ENCODE results near the gene NAA10. TPM values are rescaled to one million over a fixed set of nuclear protein-coding genes. Genes with fewer than 3 reads are reported as not detected.

NAA10 gene
- total RNA-seq, 4 donors from 2014 or later, result 29.9 to 57.2 (median 47.4) TPM

- Histone ChIP-seq H3K36me3 (no peaks in the 10 kb centered on the region), H3K4me1 (peaks cover 0 to 7% (median 3%) of the 10 kb centered on the region in 4 donors), H3K9me3 (no peaks in the 10 kb centered on the region), H3K27me3 (no peaks in the 10 kb centered on the region), H3K4me3 (no peak overlapping the region), H3K27ac (no peak overlapping the region)
- no peak for TF ChIP-seq POLR2A (IDR thresholded peaks at IDR 0.05)
- TF ChIP-seq EP300 (IDR thresholded peaks at IDR 0.05; ENCODE audit: low read depth), result no peak
- no peak for TF ChIP-seq POLR2AphosphoS5 (IDR thresholded peaks at IDR 0.05)
- TF ChIP-seq CTCF (IDR thresholded peaks at IDR 0.05), result no peak
- no peak for DNase-seq
- in situ Hi-C loops (cut with MboI; ENCODE audit: low pct_ligation_motif_present in 1 of 4, low pct_unique_long_range_greater_than_20kb in 1 of 4, low sequenced_read_pairs in 3 of 4) (no loop called here), intact Hi-C loops (cut with DNase I; ENCODE audit: low total_unique reads) (loop anchor here (5.0 kb wide), 1 partner anchor 1021 kb away; no protein-coding TSS in a partner anchor)
Measured at GRCh38 chrX:153897899-153898298, 36.9 kb downstream of the NAA10 start.

GRCh38 chrX:153889123-153889522 lies 45.7 kb downstream of the NAA10 start:
- in situ Hi-C loops (cut with MboI; ENCODE audit: low pct_ligation_motif_present in 1 of 4, low pct_unique_long_range_greater_than_20kb in 1 of 4, low sequenced_read_pairs in 3 of 4) (no loop called here), intact Hi-C loops (cut with DNase I; ENCODE audit: low total_unique reads) (no loop called here)
- 86% methylated on average over 6 of the region's 6 CpGs; no CpG with 5 or more reads in 1 of the 2 donors for WGBS, 2 donors (ENCODE audit: low coverage in 1 of 2)
- no peak overlapping the region for H3K27ac ChIP-seq
- no peak for TF ChIP-seq CTCF (IDR thresholded peaks at IDR 0.05)
- TF ChIP-seq POLR2AphosphoS5 (IDR thresholded peaks at IDR 0.05), result no peak
- TF ChIP-seq EP300 (IDR thresholded peaks at IDR 0.05; ENCODE audit: low read depth), result no peak
- no peak for TF ChIP-seq POLR2A (IDR thresholded peaks at IDR 0.05)
- H3K9me3 ChIP-seq, result no peaks in the 10 kb centered on the region
- H3K27me3 ChIP-seq, result peaks cover 28% of the 10 kb centered on the region
- H3K36me3 ChIP-seq, result no peaks in the 10 kb centered on the region
- H3K4me1 ChIP-seq, result peaks cover 0 to 6% (median 3%) of the 10 kb centered on the region in 4 donors
- no peak overlapping the region for H3K4me3 ChIP-seq
- DNase-seq, result no peak

- in situ Hi-C loops (cut with MboI; ENCODE audit: low pct_ligation_motif_present in 1 of 4, low pct_unique_long_range_greater_than_20kb in 1 of 4, low sequenced_read_pairs in 3 of 4), result no loop called here
- no peak overlapping the region for H3K27ac ChIP-seq
- H3K36me3 ChIP-seq, result no peaks in the 10 kb centered on the region
- no peak overlapping the region for H3K4me3 ChIP-seq
- intact Hi-C loops (cut with DNase I; ENCODE audit: low total_unique reads), result no loop called here
- WGBS, 2 donors (ENCODE audit: low coverage in 1 of 2), result 57% methylated on average over 6 of the region's 6 CpGs; no CpG with 5 or more reads in 1 of the 2 donors
- H3K27me3 ChIP-seq, result peaks cover 36% of the 10 kb centered on the region
- H3K9me3 ChIP-seq, result no peaks in the 10 kb centered on the region
- DNase-seq, result no peak
- H3K4me1 ChIP-seq, result peaks cover 0 to 6% (median 3%) of the 10 kb centered on the region in 4 donors
- TF ChIP-seq EP300 (IDR thresholded peaks at IDR 0.05; ENCODE audit: low read depth), result no peak
- no peak for TF ChIP-seq CTCF (IDR thresholded peaks at IDR 0.05)
- no peak for TF ChIP-seq POLR2AphosphoS5 (IDR thresholded peaks at IDR 0.05)
- TF ChIP-seq POLR2A (IDR thresholded peaks at IDR 0.05), result no peak
Measured at GRCh38 chrX:153888344-153888743, 46.5 kb downstream of the NAA10 start.

- in situ Hi-C loops (cut with MboI; ENCODE audit: low pct_ligation_motif_present in 1 of 4, low pct_unique_long_range_greater_than_20kb in 1 of 4, low sequenced_read_pairs in 3 of 4), result no loop called here
- TF ChIP-seq CTCF (IDR thresholded peaks at IDR 0.05), result no peak
- H3K36me3 ChIP-seq, result no peaks in the 10 kb centered on the region
- 68% methylated on average over 8 of the region's 8 CpGs; no CpG with 5 or more reads in 1 of the 2 donors for WGBS, 2 donors (ENCODE audit: low coverage in 1 of 2)
- H3K27ac ChIP-seq, result no peak overlapping the region
- peaks cover 0 to 6% (median 3%) of the 10 kb centered on the region in 4 donors for H3K4me1 ChIP-seq
- intact Hi-C loops (cut with DNase I; ENCODE audit: low total_unique reads), result no loop called here
- no peak for DNase-seq
- H3K9me3 ChIP-seq, result no peaks in the 10 kb centered on the region
- peaks cover 46% of the 10 kb centered on the region for H3K27me3 ChIP-seq
- H3K4me3 ChIP-seq, result no peak overlapping the region
Measured at GRCh38 chrX:153887385-153887784, 47.5 kb downstream of the NAA10 start.
